Uterus (tissue), 4 donors: Measurements from ENCODE around the gene KCNMA1. TPM values are rescaled to one million over a fixed set of nuclear protein-coding genes. Genes with fewer than 3 reads are reported as not detected.

Experiments
- DNase-seq, 2 donors: peaks; one replicate each; pipeline ENCODE4 v3.0.0-alpha.2; 2019 to 2020
- H3K27ac ChIP-seq, 2 donors: fragments of 200-600 bp; sonication (generic); 1 replicate in 1 of 2; 2 replicates in 1 of 2; pipeline ENCODE4 v1.5.1; 2016 to 2018
- H3K27me3 ChIP-seq, 2 donors: fragments of 200-600 bp; sonication (generic); one replicate each; pipeline ENCODE4 v1.5.1; 2018 to 2019; ENCODE audit warnings: control low read depth in 1 of 2
- H3K36me3 ChIP-seq, 2 donors: fragments of 200-600 bp; sonication (generic); one replicate each; pipeline ENCODE4 v1.5.1; 2019; ENCODE audit warnings: control low read depth in 1 of 2
- H3K4me1 ChIP-seq, 2 donors: fragments of 200-600 bp; sonication (generic); one replicate each; pipeline ENCODE4 v1.5.1; 2018 to 2019; ENCODE audit warnings: control low read depth in 1 of 2
- H3K4me3 ChIP-seq, 2 donors: fragments of 200-600 bp; sonication (generic); 1 replicate in 1 of 2; 2 replicates in 1 of 2; pipeline ENCODE4 v1.5.1; 2018 to 2019; ENCODE audit warnings: mild to moderate bottlenecking in 1 of 2
- H3K9me3 ChIP-seq, 2 donors: fragments of 200-600 bp; sonication (generic); one replicate each; pipeline ENCODE4 v1.5.1; 2019; ENCODE audit warnings: control low read depth in 1 of 2
- CTCF ChIP-seq, 4 experiments: fragments of 200-600 bp in 2 of 4; fragments of 450-650 bp in 2 of 4; sonication (generic) in 2 of 4; IDR thresholded peaks; one replicate each; pipeline ENCODE4 v1.5.1; 2016 to 2019; ENCODE audit warnings: antibody characterized with exemption in 4 of 4, mild to moderate bottlenecking in 2 of 4, moderate library complexity in 1 of 4
- POLR2A ChIP-seq, 2 donors: fragments of 450-650 bp; IDR thresholded peaks; one replicate each; pipeline ENCODE4 v1.6.1; 2016; ENCODE audit warnings: antibody characterized with exemption in 2 of 2, mild to moderate bottlenecking in 1 of 2, moderate library complexity in 1 of 2
- intact Hi-C: fragments of 100-400 bp; cut with DNase I; formaldehyde crosslinking; loops from one replicate; pipeline ENCODE4 v1.15.1; 2023; ENCODE audit warnings: low total_unique reads
- small RNA-seq: library from RNA; depleted of rRNA; stranded (forward); fragments of <200 nt; gene quantifications from one replicate; pipeline ENCODE3, GENCODE V24; 2016
- total RNA-seq, 4 donors: library from RNA; depleted of rRNA in 3 of 4; stranded (reverse); fragments of >200 nt in 3 of 4; gene quantifications; one replicate each; pipeline versions ENCODE4 v1.1.0 to v1.2.4, GENCODE V29; 2014 to 2023
- donor health status: DM: yes; HTN: yes; CAD: no.

Gene KCNMA1
- total RNA-seq, 4 donors from 2014 or later = 86.2 to 236 (median 164) TPM

GRCh38 chr10:76830218-76830617 is 807.4 kb downstream of the KCNMA1 start:
- TF ChIP-seq POLR2A (IDR thresholded peaks at IDR 0.05) (no peak), CTCF (IDR thresholded peaks at IDR 0.05) (no peak)
- Histone ChIP-seq H3K27me3 (no peaks in the 10 kb centered on the region), H3K4me1 (no peaks in the 10 kb centered on the region), H3K9me3 (no peaks in the 10 kb centered on the region), H3K36me3 (no peaks in the 10 kb centered on the region), H3K4me3 (no peak overlapping the region), H3K27ac (no peak overlapping the region)
- intact Hi-C loops = no loop called here
- DNase-seq = no peak

- H3K27me3 ChIP-seq = no peaks in the 10 kb centered on the region
- no peaks in the 10 kb centered on the region for H3K4me1 ChIP-seq
- H3K27ac ChIP-seq = no peak overlapping the region
- intact Hi-C loops = no loop called here
- no peaks in the 10 kb centered on the region for H3K9me3 ChIP-seq
- no peaks in the 10 kb centered on the region for H3K36me3 ChIP-seq
- H3K4me3 ChIP-seq = no peak overlapping the region
- no peak for TF ChIP-seq CTCF (IDR thresholded peaks at IDR 0.05)
- TF ChIP-seq POLR2A (IDR thresholded peaks at IDR 0.05) = no peak
- no peak for DNase-seq
Observed at GRCh38 chr10:76829724-76830123, 807.9 kb downstream of the KCNMA1 start.

Small RNA genes lying within 50 kb of the gene (small RNA-seq; reads per million reads assigned to genes)
- gene ATP5MC1P8 (not detected), gene COX6CP15 (not detected), gene RF00322 (not detected), gene RNA5SP321 (not detected)
